Gastrocnemius medialis (tissue), 4 donors: ENCODE measurements around the gene ILDR2. TPM values are rescaled to one million over a fixed set of nuclear protein-coding genes. Genes with fewer than 3 reads are reported as not detected.

Experiments used
- ATAC-seq, 2 donors: fragments of 150-250 bp; one replicate each; pipeline ENCODE4 v1.9.1; 2016
- DNase-seq, 2 donors: peaks; one replicate each; pipeline ENCODE4 v3.0.0-alpha.2; 2019
- H3K27ac ChIP-seq, 4 donors: fragments of 200-600 bp; sonication (generic); 1 replicate in 1 of 4; 2 replicates in 3 of 4; pipeline ENCODE4 v1.5.1; 2016 to 2018; ENCODE audit warnings: mild to moderate bottlenecking in 2 of 4, moderate library complexity in 1 of 4
- H3K27me3 ChIP-seq, 3 donors: fragments of 200-600 bp; sonication (generic) in 2 of 3; 1 replicate in 1 of 3; 2 replicates in 2 of 3; pipeline versions ENCODE4 v1.5.1 to v1.6.0; 2016 to 2019; ENCODE audit warnings: mild to moderate bottlenecking in 1 of 3, moderate library complexity in 1 of 3
- H3K36me3 ChIP-seq, 2 donors: fragments of 200-600 bp; sonication (generic) in 1 of 2; one replicate each; pipeline ENCODE4 v1.5.1; 2017 to 2018
- H3K4me1 ChIP-seq, 2 donors: fragments of 200-600 bp; sonication (generic) in 1 of 2; one replicate each; pipeline ENCODE4 v1.5.1; 2016 to 2017; ENCODE audit warnings: mild to moderate bottlenecking in 2 of 2
- H3K4me3 ChIP-seq, 4 donors: fragments of 200-600 bp; sonication (generic) in 3 of 4; 1 replicate in 1 of 4; 2 replicates in 3 of 4; pipeline ENCODE4 v1.5.1; 2016 to 2019; ENCODE audit warnings: mild to moderate bottlenecking in 2 of 4
- H3K9me3 ChIP-seq, 3 donors: fragments of 200-600 bp; sonication (generic) in 2 of 3; 1 replicate in 1 of 3; 2 replicates in 2 of 3; pipeline ENCODE4 v1.5.1; 2016 to 2019
- CTCF ChIP-seq, 5 experiments: fragments of 450-650 bp in 3 of 5; fragments of 200-600 bp in 2 of 5; sonication (generic) in 2 of 5; IDR thresholded peaks in 4 of 5; conservative IDR thresholded peaks in 1 of 5; 1 replicate in 4 of 5; 2 replicates in 1 of 5; pipeline ENCODE4 v1.5.1; 2016 to 2019; ENCODE audit warnings: antibody characterized with exemption in 5 of 5, mild to moderate bottlenecking in 3 of 5, moderate library complexity in 3 of 5
- POLR2A ChIP-seq, 2 donors: fragments of 450-650 bp; IDR thresholded peaks; one replicate each; pipeline ENCODE4 v1.6.1; 2017; ENCODE audit warnings: antibody characterized with exemption in 2 of 2, mild to moderate bottlenecking in 2 of 2, moderate library complexity in 2 of 2
- in situ Hi-C, 4 donors: fragments of 200-750 bp; cut with MboI; loops; one replicate each; pipeline versions ENCODE4 v1.15.0 to v1.8.0; 2017; ENCODE audit warnings: low sequenced_read_pairs in 4 of 4
- intact Hi-C: fragments of 100-400 bp; cut with DNase I; formaldehyde crosslinking; loops from one replicate; pipeline ENCODE4 v1.15.1; 2023; ENCODE audit warnings: low total_unique reads
- total RNA-seq, 4 donors: library from RNA; depleted of rRNA; stranded (reverse); fragments of >200 nt; gene quantifications; one replicate each; pipeline versions ENCODE4 v1.1.0 to v1.2.3, GENCODE V29; 2016

The ILDR2 gene
- total RNA-seq, 4 donors from 2014 or later, result 0.10 to 0.47 (median 0.25) TPM

GRCh38 chr1:166999500-167000055 lies 24.2 kb upstream of the ILDR2 start:
- H3K36me3 ChIP-seq, result no peaks in the 10 kb centered on the region
- in situ Hi-C loops (no loop called here), intact Hi-C loops (no loop called here)
- no peak overlapping the region for H3K27ac ChIP-seq
- TF ChIP-seq CTCF (IDR thresholded peaks at IDR 0.05 in 4 of 5, conservative IDR thresholded peaks at IDR 0.05 in 1 of 5), result no peak
- no peak for TF ChIP-seq POLR2A (IDR thresholded peaks at IDR 0.05)
- H3K4me3 ChIP-seq, result no peak overlapping the region
- no peaks in the 10 kb centered on the region for H3K4me1 ChIP-seq
- ATAC-seq (no peak), DNase-seq (no peak)
- no peaks in the 10 kb centered on the region for H3K9me3 ChIP-seq
- no peaks in the 10 kb centered on the region for H3K27me3 ChIP-seq

- intact Hi-C loops (no loop called here), in situ Hi-C loops (no loop called here)
- Histone ChIP-seq H3K27me3 (no peaks in the 10 kb centered on the region), H3K36me3 (no peaks in the 10 kb centered on the region), H3K4me1 (no peaks in the 10 kb centered on the region), H3K9me3 (no peaks in the 10 kb centered on the region), H3K27ac (no peak overlapping the region), H3K4me3 (no peak overlapping the region)
- TF ChIP-seq POLR2A (IDR thresholded peaks at IDR 0.05), result no peak
- no peak for TF ChIP-seq CTCF (IDR thresholded peaks at IDR 0.05 in 4 of 5, conservative IDR thresholded peaks at IDR 0.05 in 1 of 5)
- ATAC-seq, result no peak
- DNase-seq, result no peak
Observed at GRCh38 chr1:166999075-166999474, 23.7 kb upstream of the ILDR2 start.

- no peak within 1 kb of the TSS for H3K4me3 ChIP-seq
- H3K27me3 ChIP-seq, result no peaks in the 10 kb centered on the region
- no peak for DNase-seq
- in situ Hi-C loops (no loop called here), intact Hi-C loops (no loop called here)
- no peak within 1 kb of the TSS for H3K27ac ChIP-seq
- ATAC-seq, result no peak
- TF ChIP-seq POLR2A (IDR thresholded peaks at IDR 0.05) (no peak), CTCF (IDR thresholded peaks at IDR 0.05 in 4 of 5, conservative IDR thresholded peaks at IDR 0.05 in 1 of 5) (no peak)
- no peaks in the 10 kb centered on the region for H3K9me3 ChIP-seq
- no peaks in the 10 kb centered on the region for H3K36me3 ChIP-seq
- H3K4me1 ChIP-seq, result no peaks in the 10 kb centered on the region
Observed at GRCh38 chr1:166988974-166989515, 13.7 kb upstream of the ILDR2 start, which contains the start of gene MAEL. TSS of gene MAEL (plus strand) at chr1:166989280. CDS start at chr1:166989353, 73 bp downstream.

GRCh38 chr1:166981589-166981988 lies 6.2 kb upstream of the ILDR2 start:
- Histone ChIP-seq H3K4me3 (no peak overlapping the region), H3K36me3 (no peaks in the 10 kb centered on the region), H3K27ac (no peak overlapping the region), H3K9me3 (no peaks in the 10 kb centered on the region), H3K4me1 (no peaks in the 10 kb centered on the region), H3K27me3 (no peaks in the 10 kb centered on the region)
- in situ Hi-C loops, result no loop called here
- ATAC-seq (no peak), DNase-seq (no peak)
- TF ChIP-seq POLR2A (IDR thresholded peaks at IDR 0.05), result no peak
- TF ChIP-seq CTCF (IDR thresholded peaks at IDR 0.05 in 4 of 5, conservative IDR thresholded peaks at IDR 0.05 in 1 of 5), result no peak
- intact Hi-C loops, result no loop called here

GRCh38 chr1:166980818-166981217 lies 5.5 kb upstream of the ILDR2 start:
- H3K27me3 ChIP-seq, result no peaks in the 10 kb centered on the region
- H3K4me1 ChIP-seq, result no peaks in the 10 kb centered on the region
- no peak overlapping the region for H3K27ac ChIP-seq
- in situ Hi-C loops, result no loop called here
- DNase-seq (no peak), ATAC-seq (no peak)
- H3K4me3 ChIP-seq, result no peak overlapping the region
- no peaks in the 10 kb centered on the region for H3K9me3 ChIP-seq
- TF ChIP-seq POLR2A (IDR thresholded peaks at IDR 0.05) (no peak), CTCF (IDR thresholded peaks at IDR 0.05 in 4 of 5, conservative IDR thresholded peaks at IDR 0.05 in 1 of 5) (no peak)
- H3K36me3 ChIP-seq, result no peaks in the 10 kb centered on the region
- intact Hi-C loops, result no loop called here
